Tibial nerve (tissue), 3 donors: ENCODE data around the gene LRRTM4.

Experiments used
- CTCF ChIP-seq, 5 experiments: fragments of 200-600 bp in 3 of 5; fragments of 450-650 bp in 2 of 5; sonication (generic) in 3 of 5; IDR thresholded peaks; one replicate each; pipeline ENCODE4 v1.5.1; 2016 to 2019; ENCODE audit warnings: antibody characterized with exemption in 5 of 5, mild to moderate bottlenecking in 3 of 5, moderate library complexity in 2 of 5
- POLR2A ChIP-seq, 2 donors: fragments of 450-650 bp; IDR thresholded peaks; one replicate each; pipeline ENCODE4 v1.6.1; 2017; ENCODE audit warnings: antibody characterized with exemption in 2 of 2, mild to moderate bottlenecking in 2 of 2, moderate library complexity in 2 of 2

GRCh38 chr2:77232909-77233425 lies 289.2 kb downstream of the LRRTM4 start:
- TF ChIP-seq CTCF (IDR thresholded peaks at IDR 0.05) = no peak
- TF ChIP-seq POLR2A (IDR thresholded peaks at IDR 0.05) = no peak
